Kasumi-1 (cell line): ENCODE measurements around the gene CPLX1.
"Not testable (repeated sequence)": the region's sequence is repeated elsewhere in the genome, so short reads cannot be mapped to it uniquely, and the experiment has no call there.

Source experiments
- DNase-seq, 2 experiments: peaks; one replicate each; lab custom pipeline; 2025; lab: John Stamatoyannopoulos, UW

CPLX1 gene

GRCh38 chr4:819401-820229 lies 6.3 kb downstream of the CPLX1 start:
- DNase-seq = no peak

- no peak for DNase-seq
Observed at GRCh38 chr4:818106-818921, 7.6 kb downstream of the CPLX1 start.

GRCh38 chr4:815464-816146 lies 10.3 kb downstream of the CPLX1 start:
- no peak for DNase-seq

- no peak for DNase-seq
Observed at GRCh38 chr4:814312-814850, 11.5 kb downstream of the CPLX1 start.

GRCh38 chr4:813900-814299 lies 12.0 kb downstream of the CPLX1 start:
- DNase-seq = no peak

- DNase-seq = no peak
Observed at GRCh38 chr4:808860-809570, 16.9 kb downstream of the CPLX1 start.

- no peak for DNase-seq
Observed at GRCh38 chr4:807792-808191, 18.1 kb downstream of the CPLX1 start.

GRCh38 chr4:806979-807378 lies 18.9 kb downstream of the CPLX1 start:
- not testable (repeated sequence) for DNase-seq

GRCh38 chr4:804804-805203 lies 21.1 kb downstream of the CPLX1 start:
- DNase-seq = no peak

- no peak for DNase-seq
Observed at GRCh38 chr4:803884-804283, 22.0 kb downstream of the CPLX1 start.

GRCh38 chr4:801436-802124 lies 24.3 kb downstream of the CPLX1 start:
- DNase-seq = no peak

GRCh38 chr4:797066-797465 lies 28.9 kb downstream of the CPLX1 start:
- DNase-seq = no peak

GRCh38 chr4:796206-796605 lies 29.7 kb downstream of the CPLX1 start:
- no peak for DNase-seq

- no peak for DNase-seq
Observed at GRCh38 chr4:795726-796119, 30.2 kb downstream of the CPLX1 start.

- DNase-seq = no peak
Observed at GRCh38 chr4:794900-795725, 30.8 kb downstream of the CPLX1 start.

- DNase-seq = no peak
Observed at GRCh38 chr4:793941-794621, 31.8 kb downstream of the CPLX1 start.

- DNase-seq = no peak
Observed at GRCh38 chr4:793093-793861, 32.7 kb downstream of the CPLX1 start.

GRCh38 chr4:792626-793092 lies 33.3 kb downstream of the CPLX1 start:
- DNase-seq = no peak
